ELF-1 (cell line): ENCODE measurements around the gene FAM161A.
"Not testable (repeated sequence)": the region's sequence is repeated elsewhere in the genome, so short reads cannot be mapped to it uniquely, and the experiment has no call there.

Experiments
- DNase-seq: peaks from one replicate; pipeline ENCODE4 v3.0.0-alpha.2; 2016; ENCODE audit warnings: low read depth, low spot score

Gene FAM161A, protein sequence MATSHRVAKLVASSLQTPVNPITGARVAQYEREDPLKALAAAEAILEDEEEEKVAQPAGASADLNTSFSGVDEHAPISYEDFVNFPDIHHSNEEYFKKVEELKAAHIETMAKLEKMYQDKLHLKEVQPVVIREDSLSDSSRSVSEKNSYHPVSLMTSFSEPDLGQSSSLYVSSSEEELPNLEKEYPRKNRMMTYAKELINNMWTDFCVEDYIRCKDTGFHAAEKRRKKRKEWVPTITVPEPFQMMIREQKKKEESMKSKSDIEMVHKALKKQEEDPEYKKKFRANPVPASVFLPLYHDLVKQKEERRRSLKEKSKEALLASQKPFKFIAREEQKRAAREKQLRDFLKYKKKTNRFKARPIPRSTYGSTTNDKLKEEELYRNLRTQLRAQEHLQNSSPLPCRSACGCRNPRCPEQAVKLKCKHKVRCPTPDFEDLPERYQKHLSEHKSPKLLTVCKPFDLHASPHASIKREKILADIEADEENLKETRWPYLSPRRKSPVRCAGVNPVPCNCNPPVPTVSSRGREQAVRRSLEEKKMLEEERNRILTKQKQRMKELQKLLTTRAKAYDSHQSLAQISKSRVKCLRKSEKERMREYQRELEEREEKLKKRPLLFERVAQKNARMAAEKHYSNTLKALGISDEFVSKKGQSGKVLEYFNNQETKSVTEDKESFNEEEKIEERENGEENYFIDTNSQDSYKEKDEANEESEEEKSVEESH

DNA sequence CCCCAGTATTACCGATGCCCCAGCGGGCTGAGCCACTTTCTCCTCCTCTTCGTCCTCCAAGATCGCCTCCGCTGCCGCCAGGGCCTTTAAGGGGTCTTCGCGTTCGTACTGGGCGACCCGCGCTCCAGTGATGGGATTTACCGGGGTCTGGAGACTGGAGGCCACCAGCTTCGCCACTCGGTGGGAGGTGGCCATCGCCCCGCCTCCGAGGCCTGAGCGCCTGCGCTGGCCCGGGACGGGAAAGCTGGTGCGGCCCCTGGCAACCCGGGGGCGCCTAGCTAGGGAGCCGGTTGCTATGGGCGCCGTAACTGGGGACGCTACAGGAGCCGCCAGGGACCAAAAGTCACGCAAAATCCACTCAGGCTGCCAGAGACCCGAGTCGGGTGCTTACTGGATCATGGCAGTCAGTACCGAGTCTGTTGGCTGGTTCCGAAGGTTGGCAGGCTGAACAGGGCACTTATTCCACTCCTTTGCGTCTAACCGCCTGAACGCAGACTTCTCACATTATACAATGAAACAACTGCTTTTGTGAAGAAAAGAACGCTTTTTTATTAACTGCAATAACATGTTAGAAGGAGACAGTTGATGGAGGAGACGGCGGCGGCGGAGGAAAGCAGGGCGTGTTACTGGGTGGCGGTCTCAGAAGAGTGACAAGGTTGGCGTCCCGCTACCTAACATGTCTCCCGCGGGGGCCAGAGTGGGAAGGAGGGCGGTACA, at the start of gene FAM161A:
TSS of gene FAM161A (minus strand) at position 214 of the 717 bp plus-strand sequence. CDS start at position 195, 19 bp downstream.
- peak; percentile 95 for DNase-seq

DNA sequence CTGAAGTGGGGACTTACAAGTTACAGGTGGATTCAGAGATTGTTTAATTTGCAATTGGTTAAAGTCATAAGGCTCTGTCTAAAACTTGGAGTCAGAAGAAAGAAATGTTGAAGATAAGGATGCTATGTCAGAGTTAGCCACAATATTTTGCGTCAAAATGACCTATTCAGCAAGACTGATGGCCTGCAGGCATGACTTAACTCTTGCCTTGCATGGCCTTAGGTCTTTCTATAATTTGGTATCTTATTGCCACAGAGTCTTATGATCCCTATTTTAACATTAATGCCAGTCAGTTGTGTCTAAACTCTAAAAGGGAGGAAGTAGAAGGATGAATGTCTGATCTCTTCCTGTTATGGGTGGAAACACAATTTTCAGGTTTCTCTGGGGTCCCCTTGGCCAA, 46.4 kb upstream of the FAM161A start:
- no peak for DNase-seq

DNA sequence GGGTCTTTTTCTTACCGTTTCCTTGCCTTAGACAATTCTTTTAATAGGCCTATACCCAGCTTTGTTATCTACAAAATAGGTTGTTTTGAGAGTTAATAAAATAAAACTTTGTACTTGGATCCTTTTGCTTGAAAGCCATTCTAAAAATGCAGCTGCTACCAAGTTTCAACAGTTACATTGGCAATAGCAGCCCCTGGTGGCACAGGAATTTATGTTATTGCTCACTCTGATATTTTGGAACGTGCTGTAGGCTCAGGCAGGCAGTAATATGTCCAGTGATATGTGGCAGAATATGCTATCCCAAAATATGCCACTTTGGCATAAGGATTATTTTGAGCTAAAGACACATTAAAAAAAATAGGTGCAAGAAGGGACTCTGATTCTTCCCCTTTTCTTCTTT, 45.0 kb upstream of the FAM161A start:
- no peak for DNase-seq

DNA sequence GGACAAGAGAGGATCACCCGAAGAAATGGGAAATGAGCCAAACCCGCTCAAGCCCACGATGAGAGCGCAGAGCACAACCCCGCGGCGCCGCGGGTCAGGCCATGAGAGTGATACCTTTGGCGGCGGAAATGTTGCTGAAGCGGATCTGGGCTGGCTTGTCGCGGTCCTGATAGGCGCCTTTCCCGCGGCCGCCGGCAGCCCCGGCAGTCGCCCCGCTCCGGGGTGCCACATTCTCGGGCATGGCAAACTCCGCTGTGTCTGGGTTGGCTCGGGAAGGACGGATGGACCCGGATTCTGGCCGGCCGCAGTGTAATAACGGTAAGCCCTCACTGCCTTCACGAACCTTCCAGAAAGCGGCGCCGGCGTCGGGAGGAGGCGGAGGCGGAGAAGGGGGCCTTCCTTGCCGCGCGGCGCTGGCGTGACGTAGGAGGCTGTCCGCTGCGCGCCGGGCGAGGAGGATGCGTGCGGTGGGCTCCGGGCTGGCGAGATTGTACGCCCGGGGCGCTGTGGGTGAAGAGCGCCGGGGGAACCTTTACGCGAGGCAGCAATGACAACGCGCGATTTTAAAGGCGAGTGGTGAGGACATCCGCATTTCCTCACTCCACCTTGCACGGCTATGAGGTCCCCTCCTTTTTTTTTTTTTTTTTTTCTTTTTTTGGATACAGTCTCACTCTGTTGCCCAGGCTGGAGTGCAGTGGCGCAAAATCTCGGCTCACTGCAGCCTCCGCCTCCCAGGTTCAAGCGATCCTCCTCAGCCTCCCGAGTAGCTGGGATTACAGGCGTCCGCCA, 34.6 kb upstream of the FAM161A start, which contains the start of gene CCT4:
TSS of gene CCT4 (minus strand) at position 390 of the 789 bp plus-strand sequence. CDS start at position 241, 149 bp downstream.
- DNase-seq: peak; percentile 96

DNA sequence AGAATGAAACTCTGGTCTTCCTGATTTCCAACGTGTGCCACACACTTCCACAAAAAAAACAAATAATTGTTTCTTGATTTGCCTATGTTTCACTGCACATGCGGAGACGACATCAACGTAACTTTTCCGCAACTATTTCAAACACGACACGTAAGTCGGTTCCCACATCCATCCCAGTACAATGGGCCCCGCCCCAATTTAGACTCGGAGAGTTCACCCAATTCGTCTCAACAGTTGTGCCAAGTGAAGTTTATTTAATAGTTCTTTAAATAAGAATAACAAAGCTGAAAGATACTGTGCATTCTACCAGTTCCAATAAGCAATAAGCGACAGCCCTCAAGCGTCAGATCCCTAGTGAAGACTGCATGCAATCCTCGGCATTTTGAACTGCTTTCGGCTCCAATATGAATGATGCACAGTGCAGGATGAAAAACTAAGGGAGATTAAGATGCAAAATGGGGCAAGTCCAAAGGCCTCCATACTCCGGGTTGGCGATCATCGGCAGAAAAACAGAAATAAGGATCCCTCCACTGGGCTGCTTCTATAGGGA, 33.9 kb upstream of the FAM161A start:
- peak; percentile 21 for DNase-seq

DNA sequence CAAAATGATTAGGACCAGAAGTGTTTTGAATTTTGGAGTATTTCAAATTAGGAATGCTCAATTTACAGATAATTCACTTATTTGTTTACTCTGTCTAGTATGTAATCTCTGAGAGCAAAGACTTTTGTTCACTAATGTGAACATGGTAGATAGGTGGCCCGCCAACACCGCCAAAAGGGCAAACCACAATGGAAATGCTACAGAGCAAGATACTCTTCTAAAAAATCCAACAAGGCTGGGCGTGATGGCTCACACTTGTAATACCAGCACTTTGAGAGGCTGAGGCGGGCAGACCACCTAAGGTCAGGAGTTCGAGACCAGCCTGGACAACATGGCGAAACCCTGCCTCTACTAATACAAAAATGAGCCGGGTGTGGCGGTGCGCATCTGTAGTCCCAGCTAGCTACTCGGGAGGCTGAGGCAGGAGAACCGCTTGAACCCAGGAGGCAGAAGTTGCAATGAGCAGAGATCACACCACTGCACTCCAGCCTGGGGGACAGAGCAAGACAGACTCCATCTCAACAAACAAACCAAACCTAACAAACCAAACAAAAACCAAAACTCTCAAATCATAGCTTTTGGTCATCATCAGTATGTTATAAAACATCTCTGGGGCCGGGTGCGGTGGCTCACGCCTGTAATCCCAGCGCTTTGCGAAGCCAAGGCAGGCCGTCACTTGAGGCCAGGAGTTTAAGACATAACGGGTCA, 32.2 kb upstream of the FAM161A start:
- DNase-seq: peak; percentile 9

DNA sequence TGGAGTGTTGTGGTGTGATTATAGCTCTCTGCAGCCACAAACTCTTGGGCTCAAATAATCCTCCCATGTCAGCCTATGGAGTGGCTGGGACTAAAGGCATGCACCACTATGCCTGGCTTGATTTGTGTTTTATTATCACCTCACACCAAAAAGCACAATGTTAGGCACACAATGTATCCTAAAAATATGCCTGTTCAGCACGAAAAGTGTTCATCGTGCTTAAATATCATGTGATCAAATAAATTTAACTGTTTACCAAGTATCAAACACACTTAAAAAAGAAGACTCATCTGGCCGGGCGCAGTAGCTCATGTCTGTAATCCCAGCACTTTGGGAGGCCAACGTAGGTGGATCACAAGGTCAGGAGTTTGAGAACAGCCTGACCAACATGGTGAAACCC, 29.0 kb upstream of the FAM161A start:
- DNase-seq: no peak

DNA sequence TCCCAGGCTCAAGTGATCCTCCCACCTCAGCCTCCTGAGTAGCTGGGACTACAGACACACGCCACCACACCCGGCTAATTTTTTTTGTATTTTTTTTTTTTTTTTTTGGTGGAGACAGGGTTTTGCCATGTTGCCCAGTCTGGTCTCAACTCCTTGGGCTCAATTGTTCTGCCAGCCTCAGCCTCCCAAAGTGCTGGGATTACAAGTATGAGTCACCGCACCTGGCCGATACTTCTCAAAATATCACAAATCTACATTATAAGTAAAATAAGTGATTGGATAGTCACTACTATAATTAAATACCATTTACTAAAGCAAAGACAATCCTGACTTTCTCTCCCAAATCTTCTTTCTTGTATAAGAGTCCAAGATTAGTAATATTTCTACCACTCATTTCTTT, 25.5 kb upstream of the FAM161A start:
- not testable (repeated sequence) for DNase-seq

DNA sequence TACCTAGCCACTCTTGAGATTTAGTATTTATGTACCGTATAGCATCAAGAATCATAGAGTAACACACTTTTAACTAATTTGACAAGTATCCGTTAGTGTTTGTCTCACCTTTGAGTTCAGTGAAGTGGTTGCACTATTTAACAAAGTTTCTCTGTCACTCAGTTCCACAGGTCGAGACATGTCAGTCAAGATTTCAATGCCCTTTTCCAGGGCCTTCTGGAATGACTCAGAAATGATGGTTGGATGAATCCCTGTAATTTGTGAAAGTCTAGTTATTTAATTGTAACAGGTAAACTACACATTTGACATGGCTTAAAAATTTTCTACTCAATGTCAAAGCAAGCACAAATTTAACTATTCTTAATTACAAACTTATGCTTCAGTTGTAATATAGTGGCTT, 24.9 kb upstream of the FAM161A start:
- no peak for DNase-seq

DNA sequence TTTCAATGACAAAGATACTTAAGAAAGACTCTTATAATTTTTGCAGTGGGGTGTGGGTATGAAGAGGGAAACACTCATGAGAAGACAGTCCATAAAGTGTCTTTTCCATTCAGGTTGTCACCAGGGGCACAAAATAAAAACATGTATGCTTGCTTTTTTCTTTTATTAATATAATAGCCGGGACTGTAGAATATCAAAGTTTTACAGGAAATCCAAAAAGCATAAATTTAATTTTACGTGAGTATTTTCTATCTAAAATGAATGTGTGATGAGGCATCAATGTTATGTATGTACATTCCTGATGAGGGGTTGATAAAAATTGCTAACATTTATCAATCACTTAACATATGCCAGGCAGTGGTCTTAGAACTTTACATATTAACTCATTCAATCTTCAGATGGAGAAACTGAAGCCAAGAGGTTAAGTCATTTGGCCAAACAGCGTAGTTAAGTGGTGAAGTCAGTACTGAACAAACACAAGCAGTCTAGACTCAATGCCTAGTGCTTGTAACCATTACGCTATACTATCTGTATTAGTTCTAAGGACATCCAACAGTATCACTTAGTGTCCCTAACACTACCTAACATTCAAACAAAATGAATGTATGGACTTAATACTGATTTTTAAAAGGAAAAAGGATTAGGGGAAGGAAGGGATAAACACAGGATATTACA, 23.8 kb upstream of the FAM161A start:
- DNase-seq: no peak

DNA sequence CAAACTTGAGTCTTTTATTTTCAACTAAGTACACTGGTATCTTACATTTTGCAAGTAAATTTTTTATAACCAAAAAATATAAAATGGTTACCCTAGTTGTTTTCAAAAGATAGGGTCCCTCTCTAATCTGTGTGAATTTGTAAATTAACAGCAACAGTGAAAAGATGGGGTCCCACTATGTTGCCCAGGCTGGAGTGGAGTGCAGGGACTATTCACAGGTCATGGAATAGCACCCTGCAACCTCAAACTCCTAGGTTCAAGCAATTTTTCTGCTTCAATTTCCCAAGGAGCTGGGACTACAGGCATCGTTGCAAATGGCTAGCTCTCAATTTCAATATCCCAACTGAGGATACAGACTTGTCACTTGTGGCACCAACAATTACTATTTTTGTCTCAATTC, 22.5 kb upstream of the FAM161A start:
- no peak for DNase-seq

DNA sequence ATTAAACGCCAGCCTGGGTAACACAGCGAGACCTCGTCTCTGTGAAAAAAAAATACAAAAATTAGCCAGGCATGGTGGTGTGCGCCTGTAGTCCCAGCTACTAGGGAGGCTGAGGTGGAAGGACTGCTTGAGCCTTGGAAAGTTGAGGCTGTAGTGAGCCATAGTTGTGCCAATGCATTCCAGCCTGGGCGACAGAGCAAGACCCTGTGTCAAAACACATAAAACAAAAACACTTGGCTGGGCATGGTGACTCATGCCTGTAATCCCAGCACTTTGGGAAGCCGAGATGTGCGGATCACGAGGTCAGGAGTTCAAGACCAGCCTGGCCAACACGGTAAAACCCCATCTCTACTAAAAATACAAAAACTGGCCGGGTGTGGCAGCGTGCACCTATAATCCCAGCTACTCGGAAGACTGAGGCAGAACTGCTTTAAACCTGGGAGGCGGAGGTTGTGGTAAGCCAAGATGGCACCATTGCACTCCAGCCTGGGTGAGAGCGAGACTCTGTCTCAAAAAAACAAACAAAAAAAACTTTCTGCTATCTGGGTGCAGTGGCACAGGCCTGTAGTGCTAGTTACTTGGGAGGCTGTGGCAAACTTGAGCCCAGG, 12.7 kb upstream of the FAM161A start:
- DNase-seq: not testable (repeated sequence)

DNA sequence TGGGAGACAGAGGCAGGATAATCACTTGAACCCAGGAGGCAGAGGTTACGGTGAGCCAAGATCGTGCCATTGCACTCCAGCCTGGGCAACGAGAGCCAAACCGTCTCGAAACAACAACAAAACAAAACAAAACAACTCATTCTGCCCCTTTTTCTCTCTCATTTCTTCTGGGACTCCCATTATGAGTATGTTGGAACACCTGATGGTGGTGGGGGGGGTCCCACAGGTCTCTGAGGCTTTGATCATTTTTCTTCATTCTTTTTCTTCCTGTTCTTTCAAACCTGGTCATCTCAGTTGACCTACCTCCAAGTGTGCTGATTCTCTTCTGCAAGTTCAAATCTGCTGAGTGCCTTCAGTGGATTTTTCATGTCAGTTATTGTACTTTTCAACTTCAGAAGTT, 8.2 kb upstream of the FAM161A start:
- no peak for DNase-seq

DNA sequence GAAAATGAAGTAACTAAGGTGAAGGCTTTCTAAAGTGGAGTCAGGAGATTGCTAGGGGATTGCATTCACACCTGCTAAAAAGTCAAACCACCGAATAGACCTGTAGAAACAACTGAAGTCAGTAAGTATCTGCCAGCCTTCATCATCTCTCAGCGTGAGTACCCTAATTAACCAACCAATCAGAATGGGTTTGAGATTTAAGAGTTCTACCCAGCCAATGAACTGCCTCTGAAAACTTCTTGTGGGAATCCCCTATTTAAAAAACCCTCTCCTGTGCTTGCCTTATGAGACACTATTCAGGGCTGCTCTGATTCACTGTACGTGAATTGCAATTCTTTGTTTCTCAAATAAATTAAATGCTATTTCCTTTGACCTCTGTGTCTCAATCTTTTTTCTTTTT, 3.4 kb upstream of the FAM161A start:
- DNase-seq: no peak

DNA sequence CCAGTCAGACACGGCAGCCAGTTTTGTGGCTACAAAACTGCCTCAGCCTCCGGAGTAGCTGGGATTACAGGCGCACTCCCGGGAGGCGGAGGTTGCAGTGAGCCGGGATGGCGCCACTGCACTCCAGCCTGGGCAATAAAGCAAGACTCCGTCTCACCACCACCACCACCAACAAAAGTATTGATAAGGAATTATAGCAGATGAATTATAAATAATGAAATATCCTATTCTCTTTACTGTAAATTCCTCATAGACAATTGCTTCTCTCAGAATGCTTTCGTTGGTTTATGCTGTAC, 1.4 kb upstream of the FAM161A start:
- DNase-seq: no peak

DNA sequence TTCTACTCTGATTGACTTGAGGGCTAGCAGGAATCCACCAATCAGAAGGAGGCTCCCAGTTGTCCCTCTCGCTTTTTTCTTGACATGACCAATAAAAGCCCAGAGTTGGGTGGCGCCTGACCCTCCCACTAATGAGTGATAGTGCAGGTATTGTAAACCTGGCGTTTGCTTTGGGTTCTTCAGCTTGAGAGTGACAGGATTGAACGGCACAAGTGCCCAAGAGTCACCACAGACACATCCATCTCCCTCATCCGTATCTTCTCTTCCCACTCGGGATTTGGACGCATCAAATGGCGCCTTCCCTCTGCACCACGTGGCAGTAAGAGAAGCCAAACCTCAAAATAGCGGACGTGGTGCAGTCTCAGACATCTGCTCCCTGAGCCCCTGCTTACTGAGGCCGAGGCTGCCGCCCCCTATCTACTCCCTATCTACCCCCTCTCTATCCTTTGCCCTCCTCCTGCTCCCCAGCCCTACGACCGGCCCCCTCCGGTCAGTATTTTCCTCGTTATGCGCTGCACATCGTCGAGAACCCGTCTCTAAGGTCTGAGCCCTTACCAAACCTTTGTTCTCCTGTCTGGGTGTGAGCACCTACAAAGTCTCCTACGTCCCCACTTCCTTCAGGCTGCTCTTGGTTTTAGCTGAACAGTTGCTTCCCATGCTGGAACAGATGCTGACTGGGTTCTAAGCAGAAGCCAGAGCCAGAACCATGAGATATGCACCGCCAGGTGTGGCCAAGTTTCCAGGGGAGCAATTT, 881 bp upstream of the FAM161A start:
- DNase-seq: peak; percentile 98

DNA sequence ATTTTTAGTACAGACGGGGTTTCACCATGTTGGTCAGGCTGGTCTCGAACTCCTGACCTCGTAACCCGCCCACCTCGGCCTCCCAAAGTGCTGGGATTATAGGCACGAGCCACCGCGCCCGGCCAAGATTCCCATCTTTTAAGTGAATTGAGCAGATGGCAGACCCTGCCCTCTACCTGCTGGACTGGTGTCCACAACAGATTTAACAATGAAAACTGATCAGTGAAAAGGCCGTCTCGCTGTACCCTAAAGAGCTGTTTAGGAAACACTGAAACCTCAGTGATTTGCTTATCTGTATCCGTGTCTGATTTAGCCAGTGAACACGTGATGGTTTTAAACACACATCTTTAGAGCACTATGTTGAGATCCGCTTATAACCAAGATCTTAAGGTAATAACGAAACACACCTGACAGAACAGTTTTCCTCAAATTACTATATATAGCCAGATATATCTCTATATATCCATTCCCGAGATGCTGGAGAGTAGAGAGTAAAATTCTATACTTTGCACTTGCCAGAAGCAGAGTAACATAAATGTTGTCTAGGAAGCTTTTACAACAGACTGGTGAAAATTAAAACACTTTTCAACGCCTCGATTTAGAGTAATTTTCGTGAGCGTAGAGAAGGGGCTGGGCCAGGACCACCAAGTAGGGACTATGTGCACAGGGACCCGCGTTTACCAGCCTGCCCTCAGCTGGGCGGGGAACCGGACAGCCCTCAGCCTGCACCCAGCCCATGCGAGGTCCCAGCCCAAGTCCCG, 594 bp downstream of the FAM161A start:
- DNase-seq: peak; percentile 15

DNA sequence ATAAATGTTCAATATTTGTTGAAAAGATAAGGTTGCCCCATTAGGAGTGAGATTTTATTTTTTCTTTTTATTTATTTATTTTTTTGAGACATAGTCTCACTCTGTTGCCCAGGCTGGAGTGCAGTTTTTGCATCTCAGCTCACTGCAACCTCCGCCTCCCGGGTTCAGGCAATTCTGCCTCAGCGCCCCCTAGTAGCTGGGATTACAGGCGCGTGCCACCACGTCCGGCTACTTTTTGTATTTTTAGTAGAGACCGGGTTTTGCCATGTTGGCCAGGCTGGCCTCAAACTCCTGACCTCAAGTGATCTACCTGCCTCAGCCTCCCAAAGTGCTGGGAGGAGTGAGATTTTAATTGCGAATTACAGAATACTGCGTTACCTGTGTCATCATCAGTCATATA, 2.6 kb downstream of the FAM161A start:
- DNase-seq: not testable (repeated sequence)
